Hepatocyte (in vitro differentiated cells): ENCODE data around the gene TBCD.

Source experiments
- EZH2 ChIP-seq: fragments of 200-600 bp; sonication (generic); IDR thresholded peaks from 2 replicates; pipeline ENCODE4 v1.6.1; 2016; ENCODE audit warnings: antibody characterized with exemption, mild to moderate bottlenecking, borderline replicate concordance
- TF ChIP-seq, protein P1 (sequence below): fragments of 200-600 bp; sonication (generic); IDR thresholded peaks from 2 replicates; pipeline ENCODE4 v1.5.1; 2016; ENCODE audit warnings: antibody characterized with exemption, mild to moderate bottlenecking; ENCODE audit not compliant: poor library complexity

DNA sequence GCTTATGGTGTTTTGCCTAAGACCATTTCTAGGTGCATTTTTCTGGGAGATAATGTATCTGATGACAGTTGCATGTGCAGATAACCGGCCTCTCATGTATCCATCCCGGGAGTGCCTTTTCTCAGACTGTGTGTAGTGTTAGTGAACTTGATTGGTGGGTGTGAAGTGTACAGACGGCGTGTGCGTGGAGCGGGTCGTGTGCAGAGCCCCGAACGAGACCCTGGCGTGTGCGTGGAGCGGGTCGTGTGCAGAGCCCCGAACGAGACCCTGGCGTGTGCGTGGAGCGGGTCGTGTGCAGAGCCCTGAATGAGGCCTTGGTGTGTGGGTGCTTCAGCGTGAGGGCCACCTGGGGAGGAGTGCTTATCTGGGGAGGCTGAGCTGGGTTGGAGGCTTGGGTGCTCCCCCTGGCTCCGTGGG, 116.9 kb downstream of the TBCD start:
- TF ChIP-seq, protein P1, sequence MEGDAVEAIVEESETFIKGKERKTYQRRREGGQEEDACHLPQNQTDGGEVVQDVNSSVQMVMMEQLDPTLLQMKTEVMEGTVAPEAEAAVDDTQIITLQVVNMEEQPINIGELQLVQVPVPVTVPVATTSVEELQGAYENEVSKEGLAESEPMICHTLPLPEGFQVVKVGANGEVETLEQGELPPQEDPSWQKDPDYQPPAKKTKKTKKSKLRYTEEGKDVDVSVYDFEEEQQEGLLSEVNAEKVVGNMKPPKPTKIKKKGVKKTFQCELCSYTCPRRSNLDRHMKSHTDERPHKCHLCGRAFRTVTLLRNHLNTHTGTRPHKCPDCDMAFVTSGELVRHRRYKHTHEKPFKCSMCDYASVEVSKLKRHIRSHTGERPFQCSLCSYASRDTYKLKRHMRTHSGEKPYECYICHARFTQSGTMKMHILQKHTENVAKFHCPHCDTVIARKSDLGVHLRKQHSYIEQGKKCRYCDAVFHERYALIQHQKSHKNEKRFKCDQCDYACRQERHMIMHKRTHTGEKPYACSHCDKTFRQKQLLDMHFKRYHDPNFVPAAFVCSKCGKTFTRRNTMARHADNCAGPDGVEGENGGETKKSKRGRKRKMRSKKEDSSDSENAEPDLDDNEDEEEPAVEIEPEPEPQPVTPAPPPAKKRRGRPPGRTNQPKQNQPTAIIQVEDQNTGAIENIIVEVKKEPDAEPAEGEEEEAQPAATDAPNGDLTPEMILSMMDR: no peak
- no peak for TF ChIP-seq EZH2
